Measurements from ENCODE around the gene TBRG4.
"Not testable (repeated sequence)": the region's sequence is repeated elsewhere in the genome, so short reads cannot be mapped to it uniquely, and the experiment has no call there.

Gene TBRG4

DNA sequence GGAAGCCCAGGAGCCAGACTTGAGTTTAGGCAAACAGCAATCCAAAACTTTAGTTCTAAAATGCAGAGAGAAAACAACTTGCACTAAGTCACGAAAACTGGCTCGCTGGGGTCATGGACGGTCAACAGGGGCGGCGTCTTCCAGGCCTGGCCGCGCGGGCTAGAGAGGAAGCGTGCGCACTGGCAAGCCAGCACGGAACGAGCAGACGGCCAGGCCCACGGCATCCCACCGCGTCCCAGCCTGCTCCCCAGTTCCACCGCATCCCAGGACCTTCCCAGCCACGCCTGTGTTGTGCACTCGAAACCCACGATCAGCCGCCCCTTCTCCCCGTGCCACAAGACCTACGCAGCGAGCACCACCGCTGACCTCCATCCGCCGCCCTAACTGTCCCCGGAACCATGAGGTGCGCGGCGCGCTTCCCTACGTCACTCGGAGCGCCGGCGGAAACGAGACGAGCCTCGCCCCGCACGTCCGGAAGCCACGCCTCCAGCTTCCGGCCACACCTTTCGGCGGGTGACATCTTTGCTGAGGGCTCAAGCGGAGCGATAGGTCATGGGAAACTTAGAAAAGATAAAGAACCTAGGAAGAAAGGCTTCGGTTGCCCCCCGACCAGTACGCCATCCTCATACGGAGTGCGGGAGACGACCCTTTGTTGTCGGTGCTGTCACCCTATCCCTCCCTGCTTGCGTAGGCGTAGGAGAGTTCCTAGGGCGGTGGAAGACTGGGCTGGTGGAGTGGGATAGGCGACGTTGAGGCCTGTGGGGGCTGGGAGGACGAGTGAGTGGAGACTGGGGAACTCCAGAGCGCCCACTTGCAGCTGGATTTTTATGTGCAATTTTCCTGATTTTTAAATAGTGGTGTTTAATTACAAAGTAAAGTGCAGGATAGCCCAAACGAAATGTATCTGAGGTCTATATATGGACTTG, at the start of gene TBRG4:
TBRG4 (minus strand) TSS at position 400 of the 926 bp plus-strand sequence. CDS start 2,460 bp downstream, outside the sequence.
- peak; percentile 89 for DNase-seq (ENCODE audit: low read depth)

DNA sequence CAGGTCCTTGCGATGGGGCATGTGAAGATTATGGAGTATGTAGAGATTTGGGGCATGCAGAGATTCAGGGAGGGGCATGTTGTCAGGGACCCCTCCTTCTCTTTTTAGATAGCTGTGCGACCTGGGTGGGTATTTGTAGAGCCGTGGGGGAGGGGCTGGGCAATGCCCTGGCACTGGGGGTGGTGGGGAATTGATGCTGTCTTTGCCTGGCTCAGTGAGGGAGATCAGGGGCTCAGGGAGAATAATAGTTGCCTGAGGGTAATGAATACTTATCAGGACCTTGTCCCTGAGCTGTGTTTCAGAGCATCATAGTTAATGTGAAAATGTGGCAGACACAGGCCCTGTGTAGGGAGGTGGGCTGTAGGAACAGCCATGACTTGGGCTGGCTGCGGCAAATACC, 49.6 kb upstream of the TBRG4 start:
- no peak for DNase-seq (ENCODE audit: low read depth)

DNA sequence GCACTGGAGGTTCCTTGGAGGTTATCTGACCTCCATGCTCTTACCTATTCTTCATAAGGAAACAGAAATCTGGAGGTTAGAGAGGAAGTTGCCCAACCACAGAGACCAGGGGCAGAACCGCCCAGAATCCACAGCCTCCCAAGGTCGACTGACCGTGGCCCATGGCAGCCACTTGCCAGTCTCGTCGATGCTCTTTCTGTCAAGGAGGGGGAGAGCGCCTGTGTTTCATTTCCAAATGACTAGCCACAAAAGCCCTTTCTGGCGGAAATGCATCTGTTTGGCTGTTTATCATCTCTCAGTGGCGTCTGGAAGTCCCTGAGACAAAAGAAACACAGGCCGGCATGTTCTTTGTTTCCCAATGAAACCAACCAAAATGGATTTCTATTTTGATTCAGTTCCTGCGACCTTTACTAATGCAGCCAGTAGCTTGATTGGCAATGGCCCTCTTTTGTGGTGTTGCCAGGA, 49.0 kb upstream of the TBRG4 start:
- DNase-seq (ENCODE audit: low read depth) = no peak

DNA sequence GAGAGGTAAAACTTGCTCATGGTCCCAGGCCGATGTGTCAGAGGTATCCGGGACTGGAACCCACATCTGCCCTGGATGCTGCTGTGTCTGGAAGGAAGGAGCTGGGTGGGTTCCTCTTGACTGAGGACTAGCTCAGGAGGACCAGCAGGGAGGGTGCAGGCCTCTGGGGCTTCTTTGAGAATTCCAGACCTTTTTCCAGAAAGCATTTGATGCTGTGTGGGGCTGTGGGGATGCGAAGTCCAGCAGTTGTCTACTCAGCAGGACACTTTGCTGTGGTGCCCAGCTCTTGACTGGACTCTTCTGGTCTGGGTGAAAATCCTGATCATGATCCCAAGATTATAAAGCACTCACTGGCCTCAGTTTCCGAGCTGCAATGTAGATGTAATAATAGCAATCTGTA, 47.8 kb upstream of the TBRG4 start:
- no peak for DNase-seq (ENCODE audit: low read depth)

DNA sequence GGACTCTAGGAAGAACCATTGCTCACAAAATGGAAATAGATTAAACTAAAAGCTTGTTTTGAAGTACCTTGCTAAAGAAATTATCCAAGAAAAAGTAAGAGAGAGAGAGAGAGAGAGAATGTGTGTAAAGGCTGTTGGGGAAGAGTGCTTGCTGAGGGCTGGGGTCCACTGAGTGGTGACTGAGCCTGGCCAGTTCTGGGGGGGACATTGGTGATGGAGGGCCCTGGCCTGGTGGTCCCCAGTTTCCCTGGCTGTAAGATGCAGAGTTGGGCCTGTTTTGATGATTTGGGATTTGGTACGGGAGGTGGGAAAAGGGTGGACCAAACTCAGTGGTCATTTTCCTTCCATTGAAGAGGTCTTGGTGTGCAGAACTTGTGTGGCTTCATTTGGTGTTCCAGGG, 47.0 kb upstream of the TBRG4 start:
- no peak for DNase-seq (ENCODE audit: low read depth)

DNA sequence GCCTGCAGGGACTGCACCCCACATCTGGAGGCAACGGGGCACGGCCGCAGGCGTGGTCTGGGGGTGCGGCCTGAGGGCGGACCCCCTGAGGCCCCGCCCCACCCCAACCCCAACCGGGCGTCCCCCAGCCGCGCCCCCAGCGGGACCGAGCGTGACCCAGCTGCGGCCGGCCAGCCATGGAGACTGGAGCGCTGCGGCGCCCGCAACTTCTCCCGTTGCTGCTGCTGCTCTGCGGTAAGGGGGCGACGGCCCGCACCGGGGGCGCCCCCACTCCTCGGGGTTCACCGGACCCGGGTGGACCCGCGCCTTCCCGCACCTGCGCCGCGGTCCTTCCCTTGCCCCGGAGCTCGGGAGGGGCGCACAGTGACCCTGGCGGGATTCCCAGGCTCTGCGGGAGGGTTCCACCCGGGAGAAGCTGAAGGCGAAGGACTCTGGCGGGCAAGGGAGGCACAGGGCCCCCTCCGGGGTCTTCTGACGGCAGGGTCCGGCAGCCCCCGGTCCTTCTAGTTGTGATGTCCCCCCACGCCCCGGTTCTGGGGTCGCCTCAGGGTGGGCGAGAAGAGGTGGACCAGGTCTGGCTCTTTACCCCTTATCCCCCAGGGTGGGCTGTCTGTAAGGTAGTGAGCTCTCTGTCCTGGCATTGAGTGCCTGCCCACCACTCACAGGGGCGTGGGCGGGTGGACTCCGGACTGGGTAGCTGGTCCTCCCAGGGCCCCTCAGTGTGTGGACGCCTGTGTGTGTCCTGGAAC, 46.3 kb upstream of the TBRG4 start, which contains the start of gene RAMP3:
RAMP3 (plus strand) TSS at position 139 of the 749 bp plus-strand sequence; CDS start at position 177, 38 bp downstream.
- no peak for DNase-seq (ENCODE audit: low read depth)

DNA sequence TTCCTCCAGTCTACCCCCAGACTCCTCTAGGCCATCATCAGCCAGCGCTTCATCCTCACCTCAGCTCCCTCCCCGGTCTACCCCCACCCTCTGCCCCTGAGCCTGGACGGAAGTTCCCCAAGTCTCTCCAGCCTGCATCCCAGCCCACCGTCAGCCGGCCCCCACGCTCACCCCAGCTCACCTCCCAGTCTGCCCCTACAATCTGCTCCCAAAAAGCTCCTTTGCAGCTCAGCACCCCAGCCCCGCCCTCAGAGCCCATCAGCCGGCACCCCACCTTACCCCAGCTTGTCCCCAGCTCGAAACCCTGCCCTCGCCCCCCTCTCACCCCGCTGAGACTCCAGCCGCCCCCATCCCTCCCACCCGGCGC, 45.8 kb upstream of the TBRG4 start:
- no peak for DNase-seq (ENCODE audit: low read depth)

DNA sequence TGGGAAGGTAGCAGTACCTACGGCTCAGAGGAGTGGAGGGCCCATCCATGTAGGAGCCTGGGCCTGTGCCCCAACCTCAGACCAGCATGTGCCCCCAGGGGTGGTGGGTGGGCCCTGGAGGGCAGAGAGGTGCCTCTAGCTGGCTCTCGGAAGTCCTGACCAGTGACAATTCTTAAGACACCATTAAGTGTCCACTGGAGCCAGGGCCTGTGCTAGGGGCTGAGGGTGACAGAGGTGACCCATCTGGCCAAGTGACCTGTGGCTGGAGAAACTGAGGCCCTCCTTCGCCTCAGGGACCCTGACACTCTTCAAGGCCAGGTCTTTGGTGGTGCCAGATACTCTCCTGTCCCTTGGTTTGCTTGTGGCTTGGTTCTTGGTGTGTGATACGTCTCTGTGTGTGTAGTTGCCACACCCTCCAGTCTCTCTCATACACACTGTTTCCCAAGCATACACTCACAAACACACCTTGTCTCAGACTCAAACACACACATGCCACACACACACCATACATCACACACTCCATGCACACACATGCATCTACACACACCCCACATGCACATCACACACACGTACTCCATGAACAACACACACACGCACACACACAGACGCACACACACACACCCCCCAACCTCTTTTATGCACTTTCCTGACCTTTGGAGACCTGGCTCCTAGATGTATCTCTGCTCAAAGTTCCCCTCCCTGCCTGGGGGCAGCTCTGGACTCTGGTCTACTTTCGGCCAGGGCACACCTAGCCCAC, 45.2 kb upstream of the TBRG4 start:
- no peak for DNase-seq (ENCODE audit: low read depth)

DNA sequence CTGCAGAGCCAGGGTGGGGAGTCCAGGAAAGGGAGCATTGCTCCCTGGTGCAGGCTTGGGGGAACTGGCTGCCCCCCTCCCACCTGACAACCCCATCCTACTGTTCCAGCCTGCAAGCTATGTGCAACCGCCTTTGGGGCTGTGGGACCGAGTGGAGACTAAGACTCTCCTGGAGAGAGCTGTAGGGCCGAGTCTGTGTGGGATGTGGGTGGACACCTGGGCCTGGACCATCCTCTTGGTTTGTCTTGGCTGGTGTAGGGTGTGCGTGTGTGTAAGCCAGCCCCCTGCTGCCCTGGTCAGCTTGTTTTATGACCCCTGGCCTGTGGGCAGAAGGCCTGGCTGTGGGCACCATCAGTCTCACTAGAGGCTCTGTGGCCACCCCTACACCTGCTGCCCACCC, 44.4 kb upstream of the TBRG4 start:
- no peak for DNase-seq (ENCODE audit: low read depth)

DNA sequence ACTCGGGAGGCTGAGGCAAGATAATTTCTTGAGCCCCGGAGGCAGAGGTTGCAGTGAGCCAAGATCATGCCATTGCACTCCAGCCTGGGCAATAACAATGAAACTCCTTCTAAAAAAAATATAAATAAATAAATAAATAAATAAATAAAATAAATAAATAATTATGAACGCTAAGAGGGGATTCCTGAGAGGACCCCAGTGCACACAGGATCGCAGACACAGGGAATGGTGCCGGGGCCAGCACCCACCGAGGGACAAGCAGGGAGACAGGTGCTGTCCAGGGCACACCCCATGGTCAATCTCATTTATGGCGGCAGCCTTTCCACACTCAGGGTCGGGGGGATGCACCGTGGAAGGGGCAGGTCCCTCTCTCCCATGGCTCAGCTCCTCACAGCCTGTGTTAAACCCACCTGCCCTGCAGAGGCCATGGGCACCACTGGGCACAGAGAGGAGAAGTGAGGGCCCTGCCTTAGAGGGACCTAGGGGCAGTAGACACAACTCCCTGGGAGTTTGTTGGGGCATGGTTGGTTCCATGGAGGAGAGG, 43.9 kb upstream of the TBRG4 start:
- DNase-seq (ENCODE audit: low read depth) = no peak

DNA sequence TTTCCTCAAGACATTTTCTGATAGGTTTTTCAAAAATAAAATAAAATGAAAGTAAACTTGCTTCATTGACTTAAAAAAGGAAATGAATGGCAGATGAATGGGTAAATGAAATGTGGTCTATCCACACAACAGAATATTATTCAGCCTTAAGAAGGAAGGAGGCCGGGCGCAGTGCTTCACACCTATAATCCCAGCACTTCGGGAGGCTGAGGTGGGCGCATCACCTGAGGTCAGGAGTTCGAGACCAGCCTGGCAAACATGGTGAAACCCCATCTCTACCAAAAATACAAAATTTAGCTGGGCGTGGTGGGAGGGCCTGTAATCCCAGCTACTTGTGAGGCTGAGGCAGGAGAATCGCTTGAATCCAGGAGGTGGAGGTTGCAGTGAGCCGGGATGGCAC, 42.4 kb upstream of the TBRG4 start:
- not testable (repeated sequence) for DNase-seq (ENCODE audit: low read depth)

DNA sequence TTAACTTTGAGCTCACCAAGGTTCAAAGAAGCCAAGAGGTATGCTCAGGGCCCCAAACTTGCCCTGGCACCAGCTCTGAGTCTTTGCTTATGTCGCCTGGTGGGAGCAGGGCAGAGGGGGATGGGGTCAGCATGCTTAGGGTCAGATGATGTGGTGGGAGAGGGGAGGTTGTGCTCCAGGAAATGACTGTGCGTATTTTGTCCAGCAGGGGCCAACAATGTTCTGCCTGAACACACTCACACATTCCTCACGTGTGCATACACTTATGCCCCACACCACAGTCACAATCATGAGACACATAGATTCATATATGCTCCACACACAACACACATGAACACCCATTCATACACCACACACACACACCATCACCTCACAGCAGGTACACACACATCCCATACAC, 41.7 kb upstream of the TBRG4 start:
- DNase-seq (ENCODE audit: low read depth) = no peak

DNA sequence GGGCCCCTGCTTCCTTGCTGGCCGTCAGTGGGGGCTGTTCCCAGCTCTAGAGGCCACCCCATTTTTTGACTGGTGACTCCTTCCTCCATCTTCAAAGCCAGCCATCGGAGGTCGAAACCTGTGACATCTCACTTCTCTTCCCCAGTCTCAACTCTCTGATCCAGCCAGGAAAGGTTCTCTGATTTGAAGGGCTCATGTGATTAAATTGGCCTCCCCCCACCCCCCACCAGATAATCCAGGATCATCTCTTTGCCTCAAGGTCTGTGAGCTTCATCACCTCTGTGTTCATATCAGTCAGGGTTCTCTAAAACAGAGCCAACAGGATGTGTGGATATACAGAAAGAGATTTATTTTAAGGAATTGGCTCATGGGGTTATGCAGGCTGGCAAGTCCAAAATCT, 40.5 kb upstream of the TBRG4 start:
- no peak for DNase-seq (ENCODE audit: low read depth)

DNA sequence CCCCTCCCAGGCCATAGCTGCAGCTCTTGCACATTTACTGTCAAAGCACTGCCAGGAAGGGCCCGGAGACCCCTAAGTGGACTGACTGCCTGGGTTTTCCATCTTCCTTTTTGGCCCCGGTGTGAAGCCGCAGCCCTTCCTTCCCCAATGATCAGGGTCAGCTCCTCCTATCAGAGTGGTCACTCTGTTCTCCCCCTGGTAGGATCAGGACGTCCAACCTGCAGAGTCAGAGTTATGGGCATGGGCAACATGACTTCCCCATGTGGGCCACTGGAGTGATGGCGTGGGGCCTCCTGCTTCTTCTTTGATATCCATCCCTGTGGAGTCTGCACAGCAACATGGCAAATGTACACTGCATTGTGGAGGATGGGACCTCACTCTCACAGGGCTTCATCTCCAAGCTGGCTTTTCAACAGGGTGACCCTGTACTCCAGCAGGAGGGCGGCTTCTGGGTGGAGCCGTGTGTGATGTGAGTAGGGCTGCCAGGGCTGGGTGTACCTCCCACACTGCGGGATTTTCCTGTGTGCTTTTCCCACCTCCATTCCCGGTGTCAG, 39.7 kb upstream of the TBRG4 start:
- no peak for DNase-seq (ENCODE audit: low read depth)

DNA sequence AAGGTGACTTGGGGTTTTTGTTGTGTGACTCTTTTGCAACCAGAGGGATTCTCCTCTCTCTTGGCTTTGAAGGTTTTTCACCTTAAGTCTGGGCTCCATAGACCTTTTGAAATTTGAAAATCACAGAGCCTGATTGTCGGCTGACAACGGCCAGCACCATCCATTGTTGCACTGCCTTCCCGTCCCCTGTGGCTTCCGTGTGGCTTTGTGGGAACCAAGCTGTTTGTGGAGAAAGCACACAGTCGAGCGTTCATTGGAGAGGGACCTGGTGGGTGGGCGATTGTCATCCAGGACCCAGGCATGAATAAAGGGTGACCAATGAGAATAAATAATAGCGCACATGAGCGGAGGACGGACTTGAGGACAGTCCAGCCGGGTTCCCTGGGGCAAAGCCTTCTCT, 38.7 kb upstream of the TBRG4 start:
- DNase-seq (ENCODE audit: low read depth) = no peak

DNA sequence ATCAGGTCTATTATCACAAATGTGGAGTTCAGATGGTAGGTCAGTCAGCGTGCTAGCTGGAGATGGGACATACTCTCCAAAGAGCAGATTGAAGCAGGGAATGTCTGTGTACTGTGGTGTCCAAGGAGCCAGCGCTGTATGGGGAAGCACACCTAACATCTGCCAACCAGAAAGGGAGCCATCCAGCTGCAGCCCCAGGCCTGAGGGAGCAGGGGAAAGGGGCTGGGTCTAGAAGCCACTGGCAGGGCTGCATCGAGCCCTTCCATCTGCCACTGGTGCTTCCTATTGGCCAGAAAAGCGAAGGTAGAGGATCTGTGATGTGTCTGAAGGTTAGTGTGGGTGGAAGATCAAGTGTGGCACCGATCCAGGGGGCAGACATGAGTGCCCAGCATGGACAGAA, 38.1 kb upstream of the TBRG4 start:
- DNase-seq (ENCODE audit: low read depth) = no peak

DNA sequence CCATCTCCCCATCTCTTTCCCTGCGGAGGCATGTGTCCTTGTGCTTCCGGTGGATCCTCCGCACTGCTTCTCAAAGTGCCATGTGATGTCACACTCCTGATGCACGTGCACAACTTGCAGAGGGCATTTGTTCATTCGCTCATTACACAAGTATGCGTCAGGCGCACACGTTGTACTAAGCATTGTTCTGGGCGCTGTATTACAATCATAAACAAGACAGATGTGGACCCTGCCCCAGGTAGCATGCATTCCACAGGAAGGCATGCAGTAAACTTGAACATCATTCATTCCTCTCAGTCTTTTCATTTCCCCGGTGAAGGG, 37.1 kb upstream of the TBRG4 start:
- DNase-seq (ENCODE audit: low read depth) = no peak

DNA sequence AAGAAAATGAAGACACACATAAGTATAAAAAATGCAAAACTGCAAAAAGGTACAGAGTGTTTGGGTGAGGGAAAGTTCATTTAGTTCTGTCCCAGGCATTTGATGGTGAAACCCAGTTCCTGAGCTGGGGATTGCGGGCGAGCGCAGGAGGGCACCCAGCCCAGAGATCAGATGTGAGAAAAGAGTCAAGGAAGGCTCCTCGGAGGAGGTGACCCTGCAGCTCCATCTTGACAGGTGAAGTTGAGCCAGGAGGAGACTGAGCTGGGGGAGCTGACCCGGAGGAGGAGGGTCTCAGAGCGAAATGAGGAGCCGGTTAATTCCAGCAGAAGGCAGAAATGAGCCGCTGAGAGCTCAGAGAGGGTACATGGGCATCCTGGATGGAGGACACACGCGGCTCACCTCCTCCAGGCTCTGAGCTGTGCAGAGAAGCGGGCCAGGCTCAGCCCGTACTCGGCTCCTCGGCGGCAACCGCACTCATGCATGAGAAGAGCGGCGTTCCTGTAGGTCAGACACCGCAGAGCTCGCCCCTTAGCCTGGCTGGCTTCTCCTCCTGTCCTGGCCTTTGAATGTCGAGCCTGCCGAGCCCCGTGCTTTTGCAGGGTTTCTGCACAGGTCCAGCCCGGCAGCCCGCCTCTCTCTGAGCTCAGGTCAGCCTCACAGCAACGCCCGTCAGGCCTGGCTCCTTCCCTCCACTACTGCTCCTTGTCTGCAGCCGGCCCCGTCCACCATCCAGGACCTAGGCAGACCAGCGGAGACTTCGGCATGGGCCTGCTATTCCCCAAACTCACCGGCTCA, 36.6 kb upstream of the TBRG4 start:
- no peak for DNase-seq (ENCODE audit: low read depth)

DNA sequence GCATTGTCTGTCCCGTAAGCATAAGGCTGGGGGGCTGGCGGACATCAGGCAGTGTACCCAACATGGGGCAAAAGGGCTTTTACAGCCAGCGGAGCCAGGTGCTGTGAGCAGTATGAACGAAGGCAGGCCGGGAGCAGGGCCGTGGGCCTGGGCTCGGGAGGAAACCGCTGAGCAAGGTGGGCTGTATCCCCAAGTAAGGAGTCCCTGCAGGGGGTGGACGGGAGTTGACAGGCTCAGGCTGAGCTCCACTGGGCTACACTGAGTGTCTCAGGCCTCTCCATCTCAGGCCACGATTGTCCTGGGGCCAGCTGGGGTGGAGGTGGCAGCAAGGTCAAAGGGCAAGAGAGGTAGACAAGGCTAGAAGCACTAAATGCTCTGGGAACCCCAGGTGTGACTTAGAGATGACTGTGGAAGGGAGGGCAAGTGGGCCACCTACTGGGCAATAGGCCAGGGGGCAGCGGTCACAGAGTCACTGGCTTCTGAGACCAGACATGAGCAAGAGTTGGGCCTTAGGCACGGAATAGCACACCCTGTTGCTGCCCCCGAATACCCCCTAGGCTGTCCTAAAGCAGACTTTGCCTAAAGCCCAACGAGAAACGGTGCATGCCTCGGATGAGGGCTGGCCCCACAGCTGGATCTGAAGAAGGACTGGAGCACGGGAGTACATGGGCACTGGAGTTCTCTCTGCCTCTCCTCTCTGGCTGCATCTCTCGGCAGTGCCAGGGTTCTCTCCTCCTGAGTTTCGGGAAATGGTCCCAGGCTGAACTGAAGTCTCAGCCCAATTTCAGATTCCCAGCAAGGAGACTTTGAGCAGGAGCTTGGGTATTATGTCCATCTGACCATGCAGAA, 35.3 kb upstream of the TBRG4 start:
- no peak for DNase-seq (ENCODE audit: low read depth)

DNA sequence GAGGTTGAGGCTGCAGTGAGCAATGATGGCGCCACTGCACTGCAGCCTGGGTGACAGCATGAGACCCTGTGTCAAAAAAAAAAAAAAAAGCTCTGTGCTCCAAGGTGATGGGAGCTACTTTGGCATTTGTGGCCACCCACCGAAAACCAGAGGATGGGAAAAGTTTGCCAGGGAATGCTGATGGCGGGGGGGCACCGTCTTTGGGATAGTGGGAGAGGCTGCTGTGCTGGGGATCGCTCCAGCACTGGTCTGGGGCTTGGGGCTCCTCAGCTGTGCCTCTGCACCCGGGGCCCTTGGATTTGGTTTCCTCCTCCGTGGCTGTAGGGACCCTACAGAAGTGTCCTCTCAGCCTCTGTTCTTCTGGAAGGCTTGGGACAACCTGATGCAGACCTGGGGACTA, 34.4 kb upstream of the TBRG4 start:
- no peak for DNase-seq (ENCODE audit: low read depth)
